Breast epithelium (tissue), 3 donors: ENCODE measurements around the gene SMIM41.

ENCODE experiments used
- CTCF ChIP-seq, 3 donors: fragments of 450-650 bp; IDR thresholded peaks; one replicate each; pipeline ENCODE4 v1.5.1; 2016 to 2017; ENCODE audit warnings: antibody characterized with exemption in 3 of 3, mild to moderate bottlenecking in 3 of 3, moderate library complexity in 3 of 3
- POLR2A ChIP-seq: fragments of 450-650 bp; IDR thresholded peaks from one replicate; pipeline ENCODE4 v1.6.1; 2016; ENCODE audit warnings: antibody characterized with exemption, mild to moderate bottlenecking, moderate library complexity
- POLR2AphosphoS5 ChIP-seq, 3 donors: sonication (generic); formaldehyde crosslinking; IDR thresholded peaks; one replicate each; pipeline ENCODE4 v1.6.1; 2017; ENCODE audit warnings: antibody characterized with exemption in 3 of 3

- TF ChIP-seq CTCF (IDR thresholded peaks at IDR 0.05): no peak
- no peak for TF ChIP-seq POLR2A
- peak in 2 of 3 donors; percentile 51 to 72 for TF ChIP-seq POLR2AphosphoS5 (IDR thresholded peaks at IDR 0.05)
Measured at GRCh38 chr12:52037248-52037861, 42.1 kb upstream of the SMIM41 start.
